ENCODE results near the gene ODAD4. TPM values are rescaled to one million over a fixed set of nuclear protein-coding genes. Genes with fewer than 3 reads are reported as not detected.
"Not testable (repeated sequence)": the region's sequence is repeated elsewhere in the genome, so short reads cannot be mapped to it uniquely, and the experiment has no call there.

Gene ODAD4
- total RNA-seq, 1 donor from 2014 or later, result 2.2 TPM

GRCh38 chr17:41912925-41913324 lies 17.5 kb upstream of the ODAD4 start:
- DNase-seq (ENCODE audit: low read depth), result no peak

GRCh38 chr17:41913798-41914197 lies 16.6 kb upstream of the ODAD4 start:
- no peak for DNase-seq (ENCODE audit: low read depth)

- no peak for DNase-seq (ENCODE audit: low read depth)
These were observed 16.1 kb upstream of the ODAD4 start for GRCh38 chr17:41914358-41914766.

GRCh38 chr17:41915020-41915419 lies 15.4 kb upstream of the ODAD4 start:
- DNase-seq (ENCODE audit: low read depth), result no peak

GRCh38 chr17:41915566-41915965 lies 14.9 kb upstream of the ODAD4 start:
- no peak for DNase-seq (ENCODE audit: low read depth)

GRCh38 chr17:41917192-41917591 lies 13.2 kb upstream of the ODAD4 start:
- peak; percentile 94 for DNase-seq (ENCODE audit: low read depth)

GRCh38 chr17:41917679-41918313 lies 12.6 kb upstream of the ODAD4 start:
- no peak for DNase-seq (ENCODE audit: low read depth)

GRCh38 chr17:41918314-41919164 lies 11.9 kb upstream of the ODAD4 start, which contains the start of gene ACLY:
Gene ACLY (minus strand): TSS chr17:41918951. CDS start chr17:41913873, 5,078 bp downstream.
- peak; percentile 88 for DNase-seq (ENCODE audit: low read depth)

- peak; percentile 31 for DNase-seq (ENCODE audit: low read depth)
These were observed 11.1 kb upstream of the ODAD4 start for GRCh38 chr17:41919165-41919817.

GRCh38 chr17:41919840-41920579 lies 10.4 kb upstream of the ODAD4 start:
- peak; percentile 55 for DNase-seq (ENCODE audit: low read depth)

GRCh38 chr17:41920580-41920955 lies 9.8 kb upstream of the ODAD4 start:
- DNase-seq (ENCODE audit: low read depth), result no peak

- DNase-seq (ENCODE audit: low read depth), result peak; percentile 55
These were observed 4.3 kb upstream of the ODAD4 start for GRCh38 chr17:41925991-41926590.

GRCh38 chr17:41928693-41929251 lies 1.6 kb upstream of the ODAD4 start:
- no peak for DNase-seq (ENCODE audit: low read depth)

- DNase-seq (ENCODE audit: low read depth), result not testable (repeated sequence)
These were observed 378 bp downstream of the ODAD4 start for GRCh38 chr17:41930833-41931156.

- DNase-seq (ENCODE audit: low read depth), result not testable (repeated sequence)
These were observed 1.3 kb downstream of the ODAD4 start for GRCh38 chr17:41931715-41932114.

- DNase-seq (ENCODE audit: low read depth), result no peak
These were observed 2.5 kb downstream of the ODAD4 start for GRCh38 chr17:41932816-41933389.

GRCh38 chr17:41935641-41936040 lies 5.2 kb downstream of the ODAD4 start:
- no peak for DNase-seq (ENCODE audit: low read depth)

- DNase-seq (ENCODE audit: low read depth), result no peak
These were observed 7.8 kb downstream of the ODAD4 start for GRCh38 chr17:41937970-41938954.

- DNase-seq (ENCODE audit: low read depth), result no peak
These were observed 8.8 kb downstream of the ODAD4 start for GRCh38 chr17:41939044-41939692.

Data from renal cortical epithelial cell (primary cell).